MM.1S (cell line): ENCODE results near the gene PPP3CB.

Experiments used
- EZH2 ChIP-seq: fragments of 300-600 bp; sonication (generic); optimal IDR thresholded peaks from 2 replicates; pipeline ENCODE3; 2017; ENCODE audit warnings: low read depth, mild to moderate bottlenecking, antibody characterized with exemption, low read length, mixed read lengths
- EZH2phosphoT487 ChIP-seq: fragments of 300-600 bp; sonication (generic); IDR thresholded peaks from 2 replicates; pipeline ENCODE4 v1.6.1; 2018; ENCODE audit warnings: antibody characterized with exemption, low read length
- TF ChIP-seq, protein P1 (sequence below): fragments of 300-600 bp; sonication (generic); IDR thresholded peaks from 2 replicates; pipeline ENCODE4 v1.5.1; 2016; ENCODE audit warnings: antibody characterized with exemption, low read length, mixed read lengths

GRCh38 chr10:73519336-73519735 lies 23.5 kb upstream of the PPP3CB start:
- TF ChIP-seq, protein P1, sequence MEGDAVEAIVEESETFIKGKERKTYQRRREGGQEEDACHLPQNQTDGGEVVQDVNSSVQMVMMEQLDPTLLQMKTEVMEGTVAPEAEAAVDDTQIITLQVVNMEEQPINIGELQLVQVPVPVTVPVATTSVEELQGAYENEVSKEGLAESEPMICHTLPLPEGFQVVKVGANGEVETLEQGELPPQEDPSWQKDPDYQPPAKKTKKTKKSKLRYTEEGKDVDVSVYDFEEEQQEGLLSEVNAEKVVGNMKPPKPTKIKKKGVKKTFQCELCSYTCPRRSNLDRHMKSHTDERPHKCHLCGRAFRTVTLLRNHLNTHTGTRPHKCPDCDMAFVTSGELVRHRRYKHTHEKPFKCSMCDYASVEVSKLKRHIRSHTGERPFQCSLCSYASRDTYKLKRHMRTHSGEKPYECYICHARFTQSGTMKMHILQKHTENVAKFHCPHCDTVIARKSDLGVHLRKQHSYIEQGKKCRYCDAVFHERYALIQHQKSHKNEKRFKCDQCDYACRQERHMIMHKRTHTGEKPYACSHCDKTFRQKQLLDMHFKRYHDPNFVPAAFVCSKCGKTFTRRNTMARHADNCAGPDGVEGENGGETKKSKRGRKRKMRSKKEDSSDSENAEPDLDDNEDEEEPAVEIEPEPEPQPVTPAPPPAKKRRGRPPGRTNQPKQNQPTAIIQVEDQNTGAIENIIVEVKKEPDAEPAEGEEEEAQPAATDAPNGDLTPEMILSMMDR = no peak
- TF ChIP-seq EZH2phosphoT487 (no peak), EZH2 (no peak)
